Liver (tissue), 3 donors: Measurements from ENCODE around the gene RAD51B.

Experiments used
- CTCF ChIP-seq: fragments of 150-350 bp; IDR thresholded peaks from 2 replicates; pipeline ENCODE4 v1.5.1; 2017; ENCODE audit warnings: improper control_type of control experiment, low read depth, low read length; ENCODE audit not compliant: missing input control
- EGR1 ChIP-seq, 2 donors: IDR thresholded peaks; 2 replicates each; pipeline ENCODE4 v1.6.1; 2016 to 2018; ENCODE audit warnings: antibody characterized with exemption in 2 of 2, low read depth in 2 of 2
- HNF4G ChIP-seq: IDR thresholded peaks from 2 replicates; pipeline ENCODE4 v1.6.1; 2016; ENCODE audit warnings: antibody characterized with exemption
- MAX ChIP-seq: IDR thresholded peaks from 2 replicates; pipeline ENCODE4 v1.6.1; 2016; ENCODE audit warnings: antibody characterized with exemption
- RAD21 ChIP-seq, 2 donors: IDR thresholded peaks; 2 replicates each; pipeline ENCODE4 v1.6.1; 2016; ENCODE audit warnings: antibody characterized with exemption in 2 of 2, mild to moderate bottlenecking in 2 of 2
- REST ChIP-seq: IDR thresholded peaks from 2 replicates; pipeline ENCODE4 v1.6.1; 2016; ENCODE audit warnings: antibody characterized with exemption, mild to moderate bottlenecking
- YY1 ChIP-seq: IDR thresholded peaks from 2 replicates; pipeline ENCODE4 v1.6.1; 2016; ENCODE audit warnings: antibody characterized with exemption, mild to moderate bottlenecking
- ZBTB33 ChIP-seq: IDR thresholded peaks from 2 replicates; pipeline ENCODE4 v1.6.1; 2016; ENCODE audit warnings: antibody characterized with exemption
- donor health status: healthy.
- donor health status: healthy.

- no peak for TF ChIP-seq CTCF
- TF ChIP-seq MAX: no peak
- TF ChIP-seq EGR1 (IDR thresholded peaks at IDR 0.05; ENCODE audit: low read depth in 2 of 2): no peak
- no peak for TF ChIP-seq REST
- TF ChIP-seq YY1: no peak
- no peak for TF ChIP-seq RAD21 (IDR thresholded peaks at IDR 0.05)
- TF ChIP-seq ZBTB33: no peak
- no peak for TF ChIP-seq HNF4G
Observed at GRCh38 chr14:67935371-67935770, 115.8 kb downstream of the RAD51B start.
